H9 (cell line): ENCODE data around the gene ANAPC16. TPM values are rescaled to one million over a fixed set of nuclear protein-coding genes. Genes with fewer than 3 reads are reported as not detected.

Experiments used
- DNase-seq: peaks from one replicate; pipeline ENCODE4 v3.0.0-alpha.2; 2017
- H2AFZ ChIP-seq: one replicate; pipeline ENCODE4 v1.6.1; 2013; ENCODE audit warnings: mild to moderate bottlenecking, low read length, control low read depth, moderate library complexity
- H2AK5ac ChIP-seq: 2 replicates; pipeline ENCODE4 v1.6.1; 2013; ENCODE audit warnings: low read length, control low read depth, mixed read lengths; ENCODE audit not compliant: insufficient read length
- H2BK120ac ChIP-seq: one replicate; pipeline ENCODE4 v1.6.1; 2013; ENCODE audit warnings: low read depth, mild to moderate bottlenecking, low read length, control low read depth, inconsistent platforms; ENCODE audit not compliant: poor library complexity, severe bottlenecking
- H2BK12ac ChIP-seq: 2 replicates; pipeline ENCODE4 v1.6.1; 2013; ENCODE audit warnings: low read length, control low read depth, mixed read lengths, low read depth; ENCODE audit not compliant: insufficient read length
- H2BK15ac ChIP-seq: 2 replicates; pipeline ENCODE4 v1.6.1; 2013; ENCODE audit warnings: low read depth, low read length, control low read depth
- H2BK20ac ChIP-seq: one replicate; pipeline ENCODE4 v1.6.1; 2013; ENCODE audit warnings: low read depth, mild to moderate bottlenecking, low read length, control low read depth, inconsistent platforms; ENCODE audit not compliant: poor library complexity, severe bottlenecking
- H2BK5ac ChIP-seq: 2 replicates; pipeline ENCODE4 v1.6.1; 2013; ENCODE audit warnings: low read length, control low read depth, mixed read lengths; ENCODE audit not compliant: insufficient read length
- H3K14ac ChIP-seq: 2 replicates; pipeline ENCODE4 v1.6.1; 2013; ENCODE audit warnings: low read length, control low read depth; ENCODE audit not compliant: insufficient read depth
- H3K18ac ChIP-seq: 2 replicates; pipeline ENCODE4 v1.6.1; 2013; ENCODE audit warnings: low read depth, mild to moderate bottlenecking, mixed read lengths, low read length, control low read depth; ENCODE audit not compliant: insufficient read length
- H3K23ac ChIP-seq: 2 replicates; pipeline ENCODE4 v1.6.1; 2013; ENCODE audit warnings: low read length, control low read depth, mixed read lengths, low read depth; ENCODE audit not compliant: insufficient read length
- H3K23me2 ChIP-seq: 2 replicates; pipeline ENCODE4 v1.6.1; 2013; ENCODE audit warnings: low read depth, mild to moderate bottlenecking, mixed read lengths, low read length, control low read depth; ENCODE audit not compliant: insufficient read length, poor library complexity, severe bottlenecking
- H3K27ac ChIP-seq: 2 replicates; pipeline ENCODE4 v1.5.1; 2013; ENCODE audit warnings: low read length, control low read depth, mixed read lengths, low read depth; ENCODE audit not compliant: insufficient read length
- H3K27me3 ChIP-seq: 2 replicates; pipeline ENCODE4 v1.6.1; 2013; ENCODE audit warnings: low read length, control low read depth, inconsistent platforms; ENCODE audit not compliant: insufficient read depth
- H3K4ac ChIP-seq: 2 replicates; pipeline ENCODE4 v1.6.1; 2013; ENCODE audit warnings: low read depth, mild to moderate bottlenecking, control low read depth, inconsistent platforms, low read length, moderate library complexity
- H3K4me1 ChIP-seq: 2 replicates; pipeline ENCODE4 v1.6.1; 2013; ENCODE audit warnings: low read length, control low read depth, inconsistent platforms; ENCODE audit not compliant: insufficient read depth
- H3K4me2 ChIP-seq: 2 replicates; pipeline ENCODE4 v1.6.1; 2013; ENCODE audit warnings: low read length, control low read depth, mixed read lengths; ENCODE audit not compliant: insufficient read length, insufficient read depth
- H3K56ac ChIP-seq: 2 replicates; pipeline ENCODE4 v1.6.1; 2013; ENCODE audit warnings: low read depth, mild to moderate bottlenecking, mixed read lengths, low read length, control low read depth; ENCODE audit not compliant: insufficient read length
- H3K79me1 ChIP-seq: 2 replicates; pipeline ENCODE4 v1.6.1; 2013; ENCODE audit warnings: low read depth, mild to moderate bottlenecking, moderate library complexity, low read length, control low read depth, inconsistent platforms; ENCODE audit not compliant: insufficient read depth, poor library complexity, severe bottlenecking
- H3K79me2 ChIP-seq: 2 replicates; pipeline ENCODE4 v1.6.1; 2013; ENCODE audit warnings: low read length, control low read depth, inconsistent platforms; ENCODE audit not compliant: insufficient read depth
- H3K9ac ChIP-seq: 2 replicates; pipeline ENCODE4 v1.6.1; 2013; ENCODE audit warnings: low read length, control low read depth, mixed read lengths; ENCODE audit not compliant: insufficient read length; ENCODE audit errors: extremely low read depth
- H3K9me3 ChIP-seq: one replicate; pipeline ENCODE4 v1.6.1; 2013; ENCODE audit warnings: low read depth, low read length, inconsistent platforms; ENCODE audit not compliant: control insufficient read depth
- H3T11ph ChIP-seq: one replicate; pipeline ENCODE4 v1.6.1; 2013; ENCODE audit warnings: mild to moderate bottlenecking, low read length, control low read depth, inconsistent platforms
- H4K20me1 ChIP-seq: one replicate; pipeline ENCODE4 v1.6.1; 2013; ENCODE audit not compliant: control insufficient read depth, insufficient read length, insufficient read depth
- H4K5ac ChIP-seq: 2 replicates; pipeline ENCODE4 v1.6.1; 2013; ENCODE audit warnings: low read depth, mild to moderate bottlenecking, mixed read lengths, low read length, control low read depth; ENCODE audit not compliant: insufficient read length
- H4K8ac ChIP-seq: replicated peaks from 2 replicates; pipeline ENCODE4 v1.6.1; 2013; ENCODE audit warnings: low read length, control low read depth, mixed read lengths, low read depth; ENCODE audit not compliant: insufficient read length
- H4K91ac ChIP-seq: 2 replicates; pipeline ENCODE4 v1.6.1; 2013; ENCODE audit warnings: low read depth, mild to moderate bottlenecking, moderate library complexity, mixed read lengths, low read length, control low read depth; ENCODE audit not compliant: insufficient read length
- H3K27ac Mint-ChIP-seq, 3 experiments: 2 replicates in 2 of 3; 3 replicates in 1 of 3; pipeline ENCODE4 v1.8.0; 2020 to 2021; ENCODE audit warnings: mixed read lengths in 3 of 3, mild to moderate bottlenecking in 1 of 3, moderate library complexity in 1 of 3
- H3K27me3 Mint-ChIP-seq: 2 replicates; pipeline ENCODE4 v1.8.0; 2021; ENCODE audit warnings: low read depth, mild to moderate bottlenecking, moderate library complexity, mixed read lengths
- H3K36me3 Mint-ChIP-seq, 3 experiments: 2 replicates in 2 of 3; 3 replicates in 1 of 3; pipeline ENCODE4 v1.8.0; 2020 to 2021; ENCODE audit warnings: low read depth in 3 of 3, mixed read lengths in 3 of 3; ENCODE audit not compliant: insufficient read depth in 1 of 3
- H3K4me1 Mint-ChIP-seq, 2 experiments: 2 replicates each; pipeline ENCODE4 v1.8.0; 2020; ENCODE audit warnings: mixed read lengths in 2 of 2
- H3K4me3 Mint-ChIP-seq, 2 experiments: 2 replicates in 1 of 2; 3 replicates in 1 of 2; pipeline ENCODE4 v1.8.0; 2020 to 2021; ENCODE audit warnings: mild to moderate bottlenecking in 2 of 2, mixed read lengths in 2 of 2, moderate library complexity in 1 of 2
- H3K9me3 Mint-ChIP-seq, 2 experiments: 2 replicates in 1 of 2; 3 replicates in 1 of 2; pipeline ENCODE4 v1.8.0; 2020; ENCODE audit warnings: mild to moderate bottlenecking in 2 of 2, mixed read lengths in 2 of 2, moderate library complexity in 1 of 2
- CTCF ChIP-seq: fragments of 200-600 bp; sonication (generic); conservative IDR thresholded peaks from 3 replicates; pipeline ENCODE4 v1.8.0; 2021; ENCODE audit warnings: antibody characterized with exemption, mild to moderate bottlenecking
- WGBS: extraction: QIAGEN DNeasy Blood & Tissue Kit; methylation state at CpG from one replicate; pipeline ENCODE4 v1.1.7; 2013; ENCODE audit warnings: missing lambda C conversion rate, low lambda C conversion rate, mixed read lengths; ENCODE audit not compliant: insufficient read length; ENCODE audit errors: extremely low coverage; 5-methylcytosine and 5-hydroxymethylcytosine counted together
- total RNA-seq: library from RNA; stranded (reverse); gene quantifications from 2 replicates; pipeline ENCODE4 v1.2.1, GENCODE V29; 2021

Gene ANAPC16
- total RNA-seq, 1 experiment from 2014 or later = 66.6 TPM

- Histone ChIP-seq H3K27ac (no peak overlapping the region), H2AK5ac (peak overlapping the region; percentile 30), H3K79me2 (no peaks in the 10 kb centered on the region), H4K91ac (no peak overlapping the region), H3K18ac (no peak overlapping the region), H3K9ac (no peak overlapping the region), H2BK5ac (no peak overlapping the region), H3K4ac (no peak overlapping the region), H3K9me3 (no peaks in the 10 kb centered on the region), H3K23me2 (no peaks in the 10 kb centered on the region), H4K5ac (no peak overlapping the region), H3K79me1 (no peaks in the 10 kb centered on the region), H2AFZ (no peak overlapping the region), H3K23ac (no peak overlapping the region), H2BK15ac (no peak overlapping the region), H2BK12ac (no peak overlapping the region), H4K8ac (no peak overlapping the region), H3K4me2 (no peak overlapping the region), H3K27me3 (no peaks in the 10 kb centered on the region), H3T11ph (no peak overlapping the region), H3K4me1 (peaks cover 2% of the 10 kb centered on the region; the same call in 1 of the 2 replicates), H4K20me1 (no peaks in the 10 kb centered on the region), H2BK120ac (no peak overlapping the region), H3K14ac (no peak overlapping the region), H3K56ac (no peak overlapping the region), H2BK20ac (no peak overlapping the region)
- Mint-ChIP-seq H3K27me3 (no peaks in the 10 kb centered on the region), H3K4me1 (peaks cover 18 to 21% of the 10 kb centered on the region in 2 experiments), H3K36me3 (peaks cover 15 to 46% (median 36%) of the 10 kb centered on the region in 3 experiments; a peak in 6 of 7 replicates), H3K4me3 (no peak overlapping the region), H3K27ac (peak overlapping the region in 2 of 3 experiments; percentile 41 to 67; a peak in 4 of 7 replicates), H3K9me3 (no peaks in the 10 kb centered on the region; a peak in 1 of 5 replicates)
- no CpG with 5 or more reads among the region's 8 CpGs for WGBS
- no peak for DNase-seq
- TF ChIP-seq CTCF = no peak
These were observed 13.7 kb downstream of the ANAPC16 start for GRCh38 chr10:72229261-72230251.
